HFF-Myc (cell line): ENCODE measurements around the gene SNCB.

ENCODE experiments used
- DNase-seq: peaks from one replicate; pipeline ENCODE4 v3.0.0-alpha.2; 2011; ENCODE audit warnings: low read depth; ENCODE audit errors: extremely low read depth
- H3K4me3 ChIP-seq: replicated peaks from 2 replicates; pipeline ENCODE4 v1.5.1; 2011; ENCODE audit warnings: low read depth, mild to moderate bottlenecking, control low read depth, low read length
- TF ChIP-seq, protein P1 (sequence below): IDR thresholded peaks from 2 replicates; pipeline ENCODE4 v1.5.1; 2012; ENCODE audit warnings: mild to moderate bottlenecking, low read depth, low read length, control low read depth; ENCODE audit errors: missing control alignments

SNCB gene

GRCh38 chr5:176610435-176610773 lies 19.9 kb downstream of the SNCB start:
- no peak for DNase-seq
- peak overlapping the region; percentile 49 for H3K4me3 ChIP-seq
- TF ChIP-seq, protein P1, sequence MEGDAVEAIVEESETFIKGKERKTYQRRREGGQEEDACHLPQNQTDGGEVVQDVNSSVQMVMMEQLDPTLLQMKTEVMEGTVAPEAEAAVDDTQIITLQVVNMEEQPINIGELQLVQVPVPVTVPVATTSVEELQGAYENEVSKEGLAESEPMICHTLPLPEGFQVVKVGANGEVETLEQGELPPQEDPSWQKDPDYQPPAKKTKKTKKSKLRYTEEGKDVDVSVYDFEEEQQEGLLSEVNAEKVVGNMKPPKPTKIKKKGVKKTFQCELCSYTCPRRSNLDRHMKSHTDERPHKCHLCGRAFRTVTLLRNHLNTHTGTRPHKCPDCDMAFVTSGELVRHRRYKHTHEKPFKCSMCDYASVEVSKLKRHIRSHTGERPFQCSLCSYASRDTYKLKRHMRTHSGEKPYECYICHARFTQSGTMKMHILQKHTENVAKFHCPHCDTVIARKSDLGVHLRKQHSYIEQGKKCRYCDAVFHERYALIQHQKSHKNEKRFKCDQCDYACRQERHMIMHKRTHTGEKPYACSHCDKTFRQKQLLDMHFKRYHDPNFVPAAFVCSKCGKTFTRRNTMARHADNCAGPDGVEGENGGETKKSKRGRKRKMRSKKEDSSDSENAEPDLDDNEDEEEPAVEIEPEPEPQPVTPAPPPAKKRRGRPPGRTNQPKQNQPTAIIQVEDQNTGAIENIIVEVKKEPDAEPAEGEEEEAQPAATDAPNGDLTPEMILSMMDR: no peak

- H3K4me3 ChIP-seq: peak within 1 kb of the TSS; percentile 49
- TF ChIP-seq, protein P1: peak; percentile 31
- no peak for DNase-seq
Measured at GRCh38 chr5:176609724-176610434, 20.5 kb downstream of the SNCB start, which contains the start of gene GPRIN1. TSS of gene GPRIN1 (minus strand) at chr5:176610156. CDS start at chr5:176599834, 10,322 bp downstream.

DNA sequence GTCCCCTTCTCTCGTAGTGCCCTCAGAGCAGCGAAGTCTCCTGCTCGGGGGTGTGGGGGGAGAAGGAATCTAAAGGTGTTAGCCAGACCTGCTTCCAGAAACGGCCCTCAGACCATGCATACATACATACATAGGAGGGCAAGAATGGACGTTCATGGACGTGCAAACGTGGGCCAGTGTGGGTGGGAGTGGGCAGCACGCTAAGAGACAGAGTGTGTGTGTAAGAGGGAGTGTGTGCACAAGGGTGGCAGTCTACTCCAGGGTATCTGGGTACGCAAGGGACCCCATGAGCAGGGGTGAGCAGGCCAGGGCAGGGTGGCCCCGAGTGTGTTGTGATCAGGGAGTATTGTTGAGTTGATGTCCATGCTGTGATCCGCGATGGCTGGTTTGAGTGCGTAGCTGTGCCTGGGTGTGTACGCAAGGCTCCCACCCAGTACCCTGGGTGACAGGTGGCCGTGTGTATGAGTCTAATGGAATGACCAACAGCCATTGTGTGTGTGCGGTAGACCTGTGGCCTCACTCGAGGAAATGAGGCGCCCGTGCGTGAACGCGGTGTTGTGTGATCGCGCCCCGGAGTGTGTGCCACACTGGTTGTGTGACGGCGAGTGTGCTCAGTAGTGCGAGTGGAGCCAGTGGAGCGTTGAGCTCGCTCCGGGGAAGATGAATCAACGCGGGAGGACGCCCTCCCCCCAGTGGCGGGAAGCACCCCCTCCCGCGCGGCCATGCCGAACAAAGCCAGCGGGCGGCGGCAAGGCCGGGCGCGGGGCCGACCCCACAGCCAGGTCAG lies 21.2 kb downstream of the SNCB start:
- DNase-seq: no peak
- TF ChIP-seq, protein P1: no peak
- peak overlapping the region; percentile 49 for H3K4me3 ChIP-seq

DNA sequence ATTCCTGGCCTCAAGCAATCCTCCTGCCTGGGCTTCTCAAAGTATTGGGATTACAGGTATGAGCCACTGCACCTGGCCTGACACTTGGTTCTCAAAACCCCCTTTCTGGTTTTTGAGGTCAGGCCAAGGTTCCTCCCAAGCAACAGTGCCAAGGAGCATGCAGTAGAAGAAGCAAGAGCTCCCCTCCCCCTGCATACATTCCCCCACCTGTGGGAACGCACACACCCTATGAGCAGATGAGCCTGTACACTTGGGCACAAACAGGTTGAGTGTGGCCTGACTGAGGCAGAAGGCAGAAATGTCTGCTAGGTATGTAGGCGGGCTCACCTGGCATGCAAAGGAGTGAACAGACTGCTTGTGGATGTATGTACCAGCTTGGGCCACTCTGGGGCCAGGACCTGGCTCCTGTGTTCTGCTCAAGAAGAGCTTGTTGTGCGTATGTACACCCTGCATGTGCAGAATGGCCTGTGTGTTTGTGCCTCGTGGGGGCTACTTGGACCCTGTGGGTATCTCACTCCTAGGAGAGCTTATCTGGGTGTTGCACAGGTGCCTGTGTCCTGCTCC lies 22.1 kb downstream of the SNCB start:
- H3K4me3 ChIP-seq: no peak overlapping the region
- TF ChIP-seq, protein P1: no peak
- DNase-seq: no peak

DNA sequence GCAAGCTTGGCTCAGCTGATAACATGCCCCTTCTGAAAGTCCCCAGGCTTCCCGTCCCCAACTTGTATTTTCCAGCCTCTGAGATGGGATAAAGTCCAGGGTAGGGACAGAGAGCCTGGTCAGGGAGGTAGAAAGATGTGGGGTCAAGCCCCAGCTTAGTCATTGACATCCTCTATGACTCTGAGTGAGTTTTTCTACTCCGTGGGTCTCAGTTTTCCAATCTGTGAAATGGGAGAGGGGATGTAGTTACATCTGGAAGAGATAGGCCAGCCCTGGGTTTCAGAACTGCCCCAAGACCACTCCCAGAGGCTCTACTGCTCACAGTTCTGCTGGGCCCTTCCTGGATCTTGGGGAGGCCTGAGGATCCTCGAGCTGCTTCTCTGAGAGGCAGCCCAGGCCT lies 23.5 kb downstream of the SNCB start:
- no peak for DNase-seq
- H3K4me3 ChIP-seq: no peak overlapping the region
- TF ChIP-seq, protein P1: no peak

GRCh38 chr5:176606032-176606431 lies 24.3 kb downstream of the SNCB start:
- H3K4me3 ChIP-seq: no peak overlapping the region
- DNase-seq: no peak
- TF ChIP-seq, protein P1: no peak
